Measurements from ENCODE around the gene TOX3. TPM values are rescaled to one million over a fixed set of nuclear protein-coding genes. Genes with fewer than 3 reads are reported as not detected.

Gene TOX3
- total and polyA plus RNA-seq, 2 of the 13 experiments (the other 11 are each of a cell fraction or from before 2014, with no cell fraction given), result 14.5 to 98.6 TPM

DNA sequence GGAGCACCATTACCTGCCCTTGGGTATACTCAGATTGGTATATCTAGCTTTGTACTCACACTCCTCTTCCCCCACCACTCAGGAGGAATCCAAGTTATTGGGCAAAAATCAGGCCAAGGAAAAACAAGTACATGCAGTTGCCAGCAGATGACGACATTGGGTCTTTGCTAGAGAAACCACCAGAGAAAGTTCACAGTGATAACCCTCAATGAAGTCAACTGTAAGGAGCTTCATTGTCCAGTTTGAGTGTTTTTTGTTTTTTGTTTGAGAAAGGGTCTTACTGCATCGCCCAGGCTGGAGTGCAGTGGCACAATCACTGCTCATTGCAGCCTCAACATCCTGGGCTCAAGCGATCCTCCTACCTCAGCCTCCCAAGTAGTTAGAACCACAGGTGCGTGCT lies 34.6 kb upstream of the TOX3 start (continued):
- TF ChIP-seq, protein P1, sequence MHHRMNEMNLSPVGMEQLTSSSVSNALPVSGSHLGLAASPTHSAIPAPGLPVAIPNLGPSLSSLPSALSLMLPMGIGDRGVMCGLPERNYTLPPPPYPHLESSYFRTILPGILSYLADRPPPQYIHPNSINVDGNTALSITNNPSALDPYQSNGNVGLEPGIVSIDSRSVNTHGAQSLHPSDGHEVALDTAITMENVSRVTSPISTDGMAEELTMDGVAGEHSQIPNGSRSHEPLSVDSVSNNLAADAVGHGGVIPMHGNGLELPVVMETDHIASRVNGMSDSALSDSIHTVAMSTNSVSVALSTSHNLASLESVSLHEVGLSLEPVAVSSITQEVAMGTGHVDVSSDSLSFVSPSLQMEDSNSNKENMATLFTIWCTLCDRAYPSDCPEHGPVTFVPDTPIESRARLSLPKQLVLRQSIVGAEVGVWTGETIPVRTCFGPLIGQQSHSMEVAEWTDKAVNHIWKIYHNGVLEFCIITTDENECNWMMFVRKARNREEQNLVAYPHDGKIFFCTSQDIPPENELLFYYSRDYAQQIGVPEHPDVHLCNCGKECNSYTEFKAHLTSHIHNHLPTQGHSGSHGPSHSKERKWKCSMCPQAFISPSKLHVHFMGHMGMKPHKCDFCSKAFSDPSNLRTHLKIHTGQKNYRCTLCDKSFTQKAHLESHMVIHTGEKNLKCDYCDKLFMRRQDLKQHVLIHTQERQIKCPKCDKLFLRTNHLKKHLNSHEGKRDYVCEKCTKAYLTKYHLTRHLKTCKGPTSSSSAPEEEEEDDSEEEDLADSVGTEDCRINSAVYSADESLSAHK (CRISPR knock-in tag; IDR thresholded peaks at IDR 0.05; ENCODE audit: borderline replicate concordance), result no peak
- TF ChIP-seq SOX5 (CRISPR knock-in tag; IDR thresholded peaks at IDR 0.05; ENCODE audit: borderline replicate concordance) (no peak), ZFP36L2 (CRISPR knock-in tag; IDR thresholded peaks at IDR 0.05) (no peak), NFKBIZ (CRISPR knock-in tag; IDR thresholded peaks at IDR 0.05) (no peak), ZFP37 (CRISPR knock-in tag; IDR thresholded peaks at IDR 0.05; ENCODE audit: borderline replicate concordance) (no peak), STAG1 (CRISPR knock-in tag; IDR thresholded peaks at IDR 0.05) (peak; percentile 95), NFATC3 (CRISPR knock-in tag; IDR thresholded peaks at IDR 0.05) (no peak), MAZ (IDR thresholded peaks at IDR 0.05; ENCODE audit: borderline replicate concordance, low read depth, low read length) (no peak), MAZ (CRISPR knock-in tag; IDR thresholded peaks at IDR 0.05; ENCODE audit: low read depth) (no peak), ZNF780A (CRISPR knock-in tag; IDR thresholded peaks at IDR 0.05) (no peak), PTBP1 (IDR thresholded peaks at IDR 0.05; ENCODE audit: low read depth, low read length, poor library complexity, severe bottlenecking) (no peak), ZNF20 (CRISPR knock-in tag; IDR thresholded peaks at IDR 0.05) (no peak), ZNF446 (CRISPR knock-in tag; IDR thresholded peaks at IDR 0.05) (no peak), ZNF644 (CRISPR knock-in tag; IDR thresholded peaks at IDR 0.05; ENCODE audit: low read depth) (peak; percentile 65; the same call in 1 of the 2 replicates), ZBTB3 (CRISPR knock-in tag; IDR thresholded peaks at IDR 0.05; ENCODE audit: borderline replicate concordance, low read depth) (no peak), TOPORS (CRISPR knock-in tag; IDR thresholded peaks at IDR 0.05) (no peak), THAP11 (CRISPR knock-in tag; IDR thresholded peaks at IDR 0.05) (peak; percentile 28; the same call in 1 of the 2 replicates)
- TF ChIP-seq, protein P2, sequence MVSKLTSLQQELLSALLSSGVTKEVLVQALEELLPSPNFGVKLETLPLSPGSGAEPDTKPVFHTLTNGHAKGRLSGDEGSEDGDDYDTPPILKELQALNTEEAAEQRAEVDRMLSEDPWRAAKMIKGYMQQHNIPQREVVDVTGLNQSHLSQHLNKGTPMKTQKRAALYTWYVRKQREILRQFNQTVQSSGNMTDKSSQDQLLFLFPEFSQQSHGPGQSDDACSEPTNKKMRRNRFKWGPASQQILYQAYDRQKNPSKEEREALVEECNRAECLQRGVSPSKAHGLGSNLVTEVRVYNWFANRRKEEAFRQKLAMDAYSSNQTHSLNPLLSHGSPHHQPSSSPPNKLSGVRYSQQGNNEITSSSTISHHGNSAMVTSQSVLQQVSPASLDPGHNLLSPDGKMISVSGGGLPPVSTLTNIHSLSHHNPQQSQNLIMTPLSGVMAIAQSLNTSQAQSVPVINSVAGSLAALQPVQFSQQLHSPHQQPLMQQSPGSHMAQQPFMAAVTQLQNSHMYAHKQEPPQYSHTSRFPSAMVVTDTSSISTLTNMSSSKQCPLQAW (CRISPR knock-in tag; IDR thresholded peaks at IDR 0.05), result no peak
- TF ChIP-seq, protein P3, sequence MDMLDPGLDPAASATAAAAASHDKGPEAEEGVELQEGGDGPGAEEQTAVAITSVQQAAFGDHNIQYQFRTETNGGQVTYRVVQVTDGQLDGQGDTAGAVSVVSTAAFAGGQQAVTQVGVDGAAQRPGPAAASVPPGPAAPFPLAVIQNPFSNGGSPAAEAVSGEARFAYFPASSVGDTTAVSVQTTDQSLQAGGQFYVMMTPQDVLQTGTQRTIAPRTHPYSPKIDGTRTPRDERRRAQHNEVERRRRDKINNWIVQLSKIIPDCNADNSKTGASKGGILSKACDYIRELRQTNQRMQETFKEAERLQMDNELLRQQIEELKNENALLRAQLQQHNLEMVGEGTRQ (IDR thresholded peaks at IDR 0.05; ENCODE audit: low read depth, low read length), result no peak
- TF ChIP-seq, protein P3 (CRISPR knock-in tag; IDR thresholded peaks at IDR 0.05; ENCODE audit: borderline replicate concordance), result no peak
- TF ChIP-seq, protein P4, sequence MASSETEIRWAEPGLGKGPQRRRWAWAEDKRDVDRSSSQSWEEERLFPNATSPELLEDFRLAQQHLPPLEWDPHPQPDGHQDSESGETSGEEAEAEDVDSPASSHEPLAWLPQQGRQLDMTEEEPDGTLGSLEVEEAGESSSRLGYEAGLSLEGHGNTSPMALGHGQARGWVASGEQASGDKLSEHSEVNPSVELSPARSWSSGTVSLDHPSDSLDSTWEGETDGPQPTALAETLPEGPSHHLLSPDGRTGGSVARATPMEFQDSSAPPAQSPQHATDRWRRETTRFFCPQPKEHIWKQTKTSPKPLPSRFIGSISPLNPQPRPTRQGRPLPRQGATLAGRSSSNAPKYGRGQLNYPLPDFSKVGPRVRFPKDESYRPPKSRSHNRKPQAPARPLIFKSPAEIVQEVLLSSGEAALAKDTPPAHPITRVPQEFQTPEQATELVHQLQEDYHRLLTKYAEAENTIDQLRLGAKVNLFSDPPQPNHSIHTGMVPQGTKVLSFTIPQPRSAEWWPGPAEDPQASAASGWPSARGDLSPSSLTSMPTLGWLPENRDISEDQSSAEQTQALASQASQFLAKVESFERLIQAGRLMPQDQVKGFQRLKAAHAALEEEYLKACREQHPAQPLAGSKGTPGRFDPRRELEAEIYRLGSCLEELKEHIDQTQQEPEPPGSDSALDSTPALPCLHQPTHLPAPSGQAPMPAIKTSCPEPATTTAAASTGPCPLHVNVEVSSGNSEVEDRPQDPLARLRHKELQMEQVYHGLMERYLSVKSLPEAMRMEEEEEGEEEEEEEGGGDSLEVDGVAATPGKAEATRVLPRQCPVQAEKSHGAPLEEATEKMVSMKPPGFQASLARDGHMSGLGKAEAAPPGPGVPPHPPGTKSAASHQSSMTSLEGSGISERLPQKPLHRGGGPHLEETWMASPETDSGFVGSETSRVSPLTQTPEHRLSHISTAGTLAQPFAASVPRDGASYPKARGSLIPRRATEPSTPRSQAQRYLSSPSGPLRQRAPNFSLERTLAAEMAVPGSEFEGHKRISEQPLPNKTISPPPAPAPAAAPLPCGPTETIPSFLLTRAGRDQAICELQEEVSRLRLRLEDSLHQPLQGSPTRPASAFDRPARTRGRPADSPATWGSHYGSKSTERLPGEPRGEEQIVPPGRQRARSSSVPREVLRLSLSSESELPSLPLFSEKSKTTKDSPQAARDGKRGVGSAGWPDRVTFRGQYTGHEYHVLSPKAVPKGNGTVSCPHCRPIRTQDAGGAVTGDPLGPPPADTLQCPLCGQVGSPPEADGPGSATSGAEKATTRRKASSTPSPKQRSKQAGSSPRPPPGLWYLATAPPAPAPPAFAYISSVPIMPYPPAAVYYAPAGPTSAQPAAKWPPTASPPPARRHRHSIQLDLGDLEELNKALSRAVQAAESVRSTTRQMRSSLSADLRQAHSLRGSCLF (CRISPR knock-in tag; IDR thresholded peaks at IDR 0.05; ENCODE audit: borderline replicate concordance), result no peak
